Coronary artery (tissue), 2 donors: ENCODE data around the gene EXOC6B.

ENCODE experiments used
- DNase-seq: peaks from one replicate; pipeline ENCODE4 v3.0.0-alpha.2; 2017; ENCODE audit warnings: low spot score
- H3K27ac ChIP-seq, 2 donors: fragments of 200-600 bp; sonication (generic); one replicate each; pipeline ENCODE4 v1.5.1; 2016 to 2019
- H3K4me3 ChIP-seq: fragments of 200-600 bp; sonication (generic); 2 replicates; pipeline ENCODE4 v1.5.1; 2016; ENCODE audit warnings: mild to moderate bottlenecking, moderate library complexity
- CTCF ChIP-seq: fragments of 200-600 bp; sonication (generic); IDR thresholded peaks from one replicate; pipeline ENCODE4 v1.5.1; 2019; ENCODE audit warnings: antibody characterized with exemption

EXOC6B gene

DNA sequence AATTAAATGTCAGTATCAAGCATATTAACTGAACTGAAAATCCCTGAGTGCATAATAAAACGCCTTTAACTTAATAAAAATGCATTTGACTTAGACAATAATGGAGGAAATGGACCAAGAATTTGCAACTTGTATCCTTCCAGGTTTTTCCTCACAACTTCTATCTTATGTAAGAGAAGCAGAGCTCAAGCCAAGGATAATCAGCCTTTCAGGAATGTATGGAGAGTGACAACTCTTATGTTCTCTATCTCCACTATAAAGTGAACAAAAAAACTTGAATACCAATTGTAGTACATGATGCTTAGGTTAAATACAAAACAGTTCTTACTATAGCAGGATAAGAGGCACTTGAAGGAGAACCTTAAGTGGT is 613.4 kb downstream of the EXOC6B start:
- DNase-seq, result no peak
- Histone ChIP-seq H3K27ac (no peak overlapping the region), H3K4me3 (no peak overlapping the region)
- no peak for TF ChIP-seq CTCF

DNA sequence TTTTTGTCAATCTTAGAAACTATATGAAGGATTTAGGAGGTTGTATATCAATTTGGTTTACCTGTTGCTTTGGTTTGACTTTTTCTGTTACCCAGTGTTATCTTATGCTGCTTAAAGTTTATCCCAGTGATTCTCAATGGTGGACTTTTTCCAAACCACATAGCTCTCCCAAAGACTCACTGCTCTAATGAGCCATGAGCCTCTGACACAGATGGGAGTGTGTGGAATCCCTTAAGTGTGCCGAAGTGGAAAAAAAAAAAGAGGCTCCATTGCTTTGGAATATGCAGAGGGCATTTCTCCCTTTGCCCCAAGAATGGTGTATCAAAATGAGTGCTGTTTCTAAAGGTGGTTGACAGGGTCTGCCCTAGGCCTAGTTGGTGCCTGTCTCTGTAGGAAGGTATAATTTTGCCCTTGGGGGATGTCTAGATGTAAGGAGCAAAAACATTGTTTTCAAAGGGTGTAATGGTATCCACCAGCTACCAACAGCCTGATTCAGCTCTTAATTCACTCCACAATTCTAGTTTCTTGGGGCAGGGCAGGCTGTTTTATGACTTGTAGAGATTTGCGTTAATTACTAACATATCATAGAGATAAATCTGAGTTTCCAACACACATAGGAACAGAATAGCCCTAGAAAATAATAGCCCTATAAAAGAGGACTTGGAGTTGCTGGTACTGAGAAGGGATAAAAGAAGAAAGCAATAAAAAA is 613.9 kb downstream of the EXOC6B start:
- DNase-seq, result no peak
- no peak overlapping the region for H3K27ac ChIP-seq
- H3K4me3 ChIP-seq, result no peak overlapping the region
- TF ChIP-seq CTCF, result no peak

DNA sequence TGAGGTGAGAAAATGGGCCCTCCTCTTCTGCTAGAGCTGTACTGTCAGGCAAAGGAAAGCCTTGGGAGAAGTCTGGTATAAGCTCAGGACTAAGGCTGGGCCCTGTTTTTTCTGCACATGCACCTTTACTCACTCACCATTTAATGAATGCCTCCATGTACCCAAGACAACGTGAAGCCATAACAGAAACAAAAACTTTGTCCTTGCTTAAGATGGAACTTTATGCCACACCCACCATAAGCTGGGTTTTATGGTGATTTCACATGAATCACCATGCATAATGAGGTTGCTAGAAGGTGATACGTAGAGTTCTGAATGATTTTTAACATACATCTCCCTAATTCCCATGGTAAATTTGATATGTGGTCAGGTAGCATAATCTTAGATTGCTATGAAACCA is 614.5 kb downstream of the EXOC6B start:
- no peak for DNase-seq
- TF ChIP-seq CTCF, result no peak
- H3K4me3 ChIP-seq, result no peak overlapping the region
- no peak overlapping the region for H3K27ac ChIP-seq

DNA sequence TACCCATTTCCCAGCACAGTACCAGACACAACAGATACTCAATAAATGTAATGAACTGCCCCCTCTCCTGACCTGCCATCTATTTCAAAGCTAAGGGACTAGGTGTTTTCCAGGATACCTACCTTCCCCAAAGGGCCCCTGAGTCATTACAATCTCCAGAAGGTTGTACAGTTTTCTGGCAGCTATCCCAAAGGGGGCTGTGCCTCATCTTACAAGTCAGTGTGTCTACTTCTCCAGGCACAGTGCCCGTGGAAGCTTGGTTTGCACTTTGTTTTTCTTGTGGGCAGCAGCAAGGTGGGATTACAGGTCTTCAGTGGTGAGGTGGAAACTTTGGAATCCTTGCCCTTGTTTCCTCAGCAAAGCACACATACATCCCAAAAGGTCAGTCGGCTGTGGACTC is 615.4 kb downstream of the EXOC6B start:
- no peak for DNase-seq
- H3K4me3 ChIP-seq, result no peak overlapping the region
- TF ChIP-seq CTCF, result no peak
- no peak overlapping the region for H3K27ac ChIP-seq

DNA sequence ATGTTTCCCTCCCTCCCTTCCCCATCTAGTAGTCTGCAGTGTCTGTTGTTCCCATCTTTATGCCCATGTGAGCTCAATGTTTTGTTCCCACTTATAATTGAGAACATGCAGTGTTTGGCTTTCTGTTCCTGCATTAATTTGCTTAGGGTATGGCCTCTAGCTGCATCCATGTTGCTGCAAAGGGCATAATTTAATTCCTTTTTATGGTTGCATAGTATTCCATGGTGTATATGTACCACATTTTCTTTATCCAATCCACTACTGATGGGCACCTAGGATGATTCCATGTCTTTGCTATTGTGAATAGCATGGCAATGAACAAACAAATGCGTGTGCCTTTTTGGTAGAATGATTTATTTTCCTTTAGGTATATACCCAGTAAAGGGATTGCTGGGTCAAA is 617.6 kb downstream of the EXOC6B start:
- TF ChIP-seq CTCF, result no peak

GRCh38 chr2:72207334-72207733 is 618.5 kb downstream of the EXOC6B start:
- no peak for DNase-seq
- TF ChIP-seq CTCF, result no peak
- Histone ChIP-seq H3K27ac (no peak overlapping the region), H3K4me3 (no peak overlapping the region)

More for the DNA sequence above, 617.6 kb downstream of the EXOC6B start:
- H3K27ac ChIP-seq, result no peak overlapping the region
- H3K4me3 ChIP-seq, result no peak overlapping the region
- DNase-seq, result no peak

DNA sequence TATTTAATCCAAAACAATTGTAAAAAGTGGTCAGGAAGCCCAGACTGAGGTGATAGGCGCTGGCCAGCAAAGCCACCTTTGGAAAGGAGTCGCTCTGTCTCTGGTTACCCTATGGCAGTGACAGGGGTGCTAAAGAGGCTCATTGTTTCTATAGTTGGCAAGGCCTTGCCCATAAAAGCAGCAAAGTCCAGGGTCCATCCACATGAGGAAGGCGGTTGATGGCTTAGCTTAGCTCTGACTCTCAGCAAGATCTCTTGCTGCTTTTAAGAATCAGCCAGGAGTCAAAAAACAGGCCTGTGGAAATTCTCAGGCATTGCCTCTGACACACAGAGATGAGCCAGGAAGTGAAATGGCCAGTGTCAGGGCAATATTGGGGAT is 620.3 kb downstream of the EXOC6B start:
- Histone ChIP-seq H3K4me3 (no peak overlapping the region), H3K27ac (peak overlapping the region in 1 of 2 donors; percentile 61)
- TF ChIP-seq CTCF, result no peak
- no peak for DNase-seq
